Stimulated activated CD4-positive, alpha-beta T cell treated with anti-CD3 and anti-CD28 coated beads, Interleukin-2, amount 100 ng/mL, for 4 hours (primary cell): ENCODE results near the gene ALG1.
"Not testable (repeated sequence)": the region's sequence is repeated elsewhere in the genome, so short reads cannot be mapped to it uniquely, and the experiment has no call there.

Experiments used
- DNase-seq: peaks from one replicate; pipeline ENCODE4 v3.0.0-alpha.2; 2020; ENCODE audit warnings: low read depth

Gene ALG1

DNA sequence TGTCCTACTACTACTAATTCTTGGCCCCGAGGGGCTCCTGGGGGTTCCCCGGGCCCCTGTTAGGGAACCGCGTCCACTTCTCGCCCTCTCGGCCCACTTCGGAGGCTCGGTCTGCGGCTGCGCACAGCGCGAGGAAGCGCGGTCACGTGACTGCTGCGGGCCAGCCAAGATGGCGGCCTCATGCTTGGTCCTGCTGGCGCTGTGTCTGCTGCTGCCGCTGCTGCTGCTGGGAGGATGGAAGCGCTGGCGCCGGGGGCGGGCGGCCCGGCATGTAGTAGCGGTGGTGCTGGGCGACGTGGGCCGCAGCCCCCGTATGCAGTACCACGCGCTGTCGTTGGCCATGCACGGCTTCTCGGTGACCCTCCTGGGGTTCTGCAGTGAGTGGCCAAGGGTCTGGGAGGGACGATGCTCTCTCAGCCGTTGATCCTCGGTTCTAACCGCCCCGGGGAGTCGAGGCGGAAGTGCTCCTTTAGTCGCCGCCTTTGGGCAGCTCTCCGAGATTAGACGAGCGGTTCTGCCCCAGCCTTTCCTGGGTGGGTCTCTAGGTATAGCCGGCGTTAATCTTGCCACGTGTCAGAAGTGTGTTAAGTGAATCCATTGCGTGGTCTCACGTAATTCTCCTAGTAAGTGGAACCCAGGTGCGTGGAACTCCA, at the start of gene ALG1:
Gene ALG1 (plus strand): TSS at position 163 of the 653 bp plus-strand sequence. CDS start 7 bp downstream, at position 170.
- DNase-seq: peak; percentile 85

DNA sequence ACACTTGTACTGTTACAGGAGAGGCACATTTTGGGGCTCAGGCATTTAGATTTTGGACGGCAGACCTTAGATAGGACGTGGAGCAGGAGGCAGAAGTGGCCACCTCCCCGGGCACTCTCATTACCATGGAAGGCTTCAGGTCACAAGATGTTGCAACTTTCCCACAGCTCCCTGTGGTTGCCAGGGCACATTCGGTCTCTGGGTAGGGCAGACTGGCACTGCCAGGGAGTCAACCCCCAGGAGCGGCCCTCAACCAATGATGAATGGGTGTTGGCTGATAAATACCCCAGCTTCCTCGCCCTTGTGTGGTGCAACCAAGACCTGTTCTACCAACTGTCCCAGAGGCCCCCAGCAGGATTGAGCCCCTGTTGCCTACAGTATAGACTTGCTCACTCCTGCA, 49.1 kb upstream of the ALG1 start:
- no peak for DNase-seq

- DNase-seq: no peak
Measured at GRCh38 chr16:5024632-5025031, 47.0 kb upstream of the ALG1 start.

DNA sequence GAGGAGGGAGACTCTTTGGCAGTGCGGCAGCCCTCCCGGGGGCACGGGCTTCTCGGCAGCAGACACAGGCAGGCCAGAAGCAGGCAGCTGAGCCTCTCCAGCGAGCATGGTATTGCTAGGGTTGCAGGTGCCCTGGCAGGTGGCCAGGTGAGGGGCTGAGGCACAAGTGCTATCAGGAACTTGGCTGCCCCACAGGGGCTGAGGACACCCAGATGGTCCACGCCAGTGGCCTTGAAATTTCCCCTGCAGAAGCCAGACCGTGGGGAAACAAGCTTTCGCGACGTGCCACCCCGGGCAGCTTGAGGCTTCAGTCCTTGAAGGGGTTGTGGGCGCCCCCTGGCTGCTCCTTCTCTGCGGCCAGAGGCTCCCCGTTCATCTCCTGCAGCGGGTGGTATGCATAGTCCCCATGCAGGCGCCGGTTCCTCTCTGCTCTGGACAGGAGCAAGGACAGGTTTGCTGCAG, 46.4 kb upstream of the ALG1 start:
- DNase-seq: no peak

DNA sequence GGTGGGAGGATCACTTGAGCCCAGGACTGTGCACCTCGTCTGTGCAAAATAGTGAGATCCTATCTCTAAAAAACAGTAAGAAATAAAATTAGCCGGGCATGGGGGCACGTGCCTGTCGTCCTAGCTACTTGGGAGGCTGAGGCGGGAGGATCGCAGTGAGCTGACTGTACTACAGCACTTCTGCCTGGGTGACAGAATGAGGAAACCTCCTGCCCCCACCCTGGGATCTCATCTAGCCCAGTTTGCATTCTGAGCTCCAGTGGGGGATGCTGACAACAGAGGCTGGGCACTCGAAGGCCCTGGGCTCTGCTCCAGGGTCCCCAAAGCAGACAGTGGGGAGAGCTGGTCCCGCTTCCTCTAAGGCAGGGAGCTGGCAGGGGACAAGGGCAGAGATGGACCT, 45.0 kb upstream of the ALG1 start:
- no peak for DNase-seq

DNA sequence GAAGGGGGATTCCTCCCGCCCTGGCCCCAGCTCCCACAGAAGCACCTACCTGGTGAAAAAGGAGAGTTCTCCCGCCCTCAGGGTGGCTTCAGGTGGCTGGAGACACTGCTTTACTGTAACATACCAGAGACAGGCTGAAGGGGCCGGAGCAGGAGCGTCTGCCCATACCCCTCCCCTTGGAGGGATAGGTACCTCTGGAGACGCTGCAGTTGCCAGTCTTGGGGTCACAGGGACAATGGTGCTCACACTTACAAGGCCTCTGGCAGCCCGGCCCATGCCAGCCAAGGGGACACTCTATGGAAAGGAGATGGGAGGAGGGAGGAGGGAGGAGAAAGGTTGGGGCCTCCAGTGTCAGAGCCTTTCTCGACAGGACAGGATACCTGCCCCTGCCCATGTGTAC, 44.6 kb upstream of the ALG1 start:
- no peak for DNase-seq

DNA sequence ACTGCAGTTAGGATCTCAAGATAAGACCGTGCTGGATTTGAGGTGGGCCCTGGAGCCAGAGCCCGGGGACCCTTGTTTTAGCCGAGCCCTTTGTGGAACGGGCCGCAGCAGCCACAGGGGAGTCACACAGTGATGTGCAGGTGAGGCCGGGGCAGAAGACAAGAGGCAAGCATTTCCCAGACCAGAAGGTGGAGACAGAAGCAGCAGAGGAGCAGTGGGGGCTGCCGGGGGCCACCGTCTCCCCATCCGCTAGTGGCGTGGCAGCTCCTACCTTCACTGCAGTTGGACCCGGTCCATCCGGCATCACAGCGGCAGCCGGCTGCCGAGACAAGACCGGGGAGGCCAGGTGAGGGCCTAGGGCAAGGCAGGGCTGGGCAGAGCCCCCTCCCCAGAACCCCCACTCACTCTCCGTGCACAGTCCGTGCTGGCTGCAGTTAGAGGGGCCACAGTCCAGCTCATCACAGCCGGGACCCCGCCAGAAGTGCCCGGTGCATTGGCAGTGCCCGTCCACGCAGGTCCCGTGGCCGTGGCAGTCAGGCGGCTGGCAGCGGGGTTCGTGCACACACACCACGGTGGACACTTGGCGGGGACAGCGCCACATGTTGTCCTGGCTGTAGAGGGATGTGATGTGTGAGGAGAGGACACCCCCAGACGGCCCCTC, 43.9 kb upstream of the ALG1 start:
- DNase-seq: no peak

- no peak for DNase-seq
Measured at GRCh38 chr16:5028950-5029475, 42.6 kb upstream of the ALG1 start.

DNA sequence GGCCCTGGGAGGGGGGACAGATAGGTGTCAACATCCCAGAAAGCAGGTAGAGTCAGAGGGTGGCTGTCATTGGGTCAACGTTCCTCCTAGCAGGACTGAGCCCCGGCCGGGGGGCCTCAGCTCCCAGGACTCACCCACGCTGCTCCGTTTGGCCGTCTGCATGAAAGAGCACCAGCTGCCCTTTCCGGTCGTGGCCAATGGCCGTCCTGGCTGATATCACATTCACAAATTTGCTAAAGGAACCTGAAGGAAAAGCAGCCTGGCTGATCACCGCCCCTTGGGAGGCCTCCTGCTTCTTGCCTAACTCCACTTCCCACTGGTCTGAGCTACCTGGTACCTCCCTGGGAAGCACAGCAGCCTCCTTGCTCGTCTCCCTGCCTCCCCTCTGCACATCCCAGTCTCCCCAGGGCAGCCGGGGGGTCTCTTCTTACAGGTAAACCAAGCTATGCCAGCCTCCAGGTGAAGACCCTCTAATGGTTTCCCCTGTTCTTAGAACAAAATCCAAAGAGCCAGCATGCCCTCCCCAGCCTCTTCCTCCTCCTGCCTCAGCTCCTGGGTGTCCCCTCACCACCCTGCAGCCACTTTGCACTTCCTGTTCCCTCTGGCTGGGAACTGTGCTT, 41.3 kb upstream of the ALG1 start:
- no peak for DNase-seq

- no peak for DNase-seq
Measured at GRCh38 chr16:5031601-5032000, 40.0 kb upstream of the ALG1 start.

DNA sequence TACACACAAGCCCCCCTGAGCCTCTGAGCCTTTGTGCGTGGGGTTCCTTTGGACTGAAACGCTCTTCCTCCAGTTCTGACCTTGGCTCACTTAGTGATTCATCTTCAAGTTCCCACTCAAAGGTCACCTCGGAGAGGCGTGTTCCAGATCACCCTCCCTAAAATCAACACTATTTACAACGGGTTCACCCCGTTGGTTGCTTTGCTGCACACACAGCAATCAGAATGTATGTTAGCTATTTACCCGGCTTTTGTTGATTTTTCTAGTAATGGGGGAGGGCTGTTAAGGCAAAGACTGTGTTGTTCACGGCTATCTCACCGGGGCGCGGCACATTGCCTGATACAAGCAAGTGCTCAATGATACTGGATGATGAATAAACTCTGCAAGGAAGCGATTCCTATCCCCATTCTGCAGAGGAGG, 38.9 kb upstream of the ALG1 start:
- DNase-seq: no peak

GRCh38 chr16:5033256-5034166, 38.1 kb upstream of the ALG1 start, which contains the start of gene NAGPA:
NAGPA (minus strand) TSS chr16:5033935; CDS start chr16:5033914, 21 bp downstream.
- DNase-seq: peak; percentile 74

- no peak for DNase-seq
Measured at GRCh38 chr16:5034167-5034523, 37.5 kb upstream of the ALG1 start.

DNA sequence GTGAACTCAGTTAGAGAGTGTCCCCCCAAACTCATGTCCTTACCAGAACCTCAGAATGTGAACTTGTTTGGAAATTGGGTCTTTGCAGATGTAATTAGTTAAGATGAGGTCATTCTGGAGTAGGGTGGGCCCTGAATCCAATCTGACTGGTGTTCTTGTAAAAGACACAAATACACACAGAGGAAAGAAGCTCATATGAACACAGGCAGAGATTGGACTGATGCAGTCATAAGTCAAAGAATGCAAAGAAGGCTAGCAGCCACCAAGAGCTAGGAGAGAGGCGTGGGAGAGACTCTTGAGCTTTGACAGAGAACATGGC, 35.8 kb upstream of the ALG1 start:
- DNase-seq: no peak

DNA sequence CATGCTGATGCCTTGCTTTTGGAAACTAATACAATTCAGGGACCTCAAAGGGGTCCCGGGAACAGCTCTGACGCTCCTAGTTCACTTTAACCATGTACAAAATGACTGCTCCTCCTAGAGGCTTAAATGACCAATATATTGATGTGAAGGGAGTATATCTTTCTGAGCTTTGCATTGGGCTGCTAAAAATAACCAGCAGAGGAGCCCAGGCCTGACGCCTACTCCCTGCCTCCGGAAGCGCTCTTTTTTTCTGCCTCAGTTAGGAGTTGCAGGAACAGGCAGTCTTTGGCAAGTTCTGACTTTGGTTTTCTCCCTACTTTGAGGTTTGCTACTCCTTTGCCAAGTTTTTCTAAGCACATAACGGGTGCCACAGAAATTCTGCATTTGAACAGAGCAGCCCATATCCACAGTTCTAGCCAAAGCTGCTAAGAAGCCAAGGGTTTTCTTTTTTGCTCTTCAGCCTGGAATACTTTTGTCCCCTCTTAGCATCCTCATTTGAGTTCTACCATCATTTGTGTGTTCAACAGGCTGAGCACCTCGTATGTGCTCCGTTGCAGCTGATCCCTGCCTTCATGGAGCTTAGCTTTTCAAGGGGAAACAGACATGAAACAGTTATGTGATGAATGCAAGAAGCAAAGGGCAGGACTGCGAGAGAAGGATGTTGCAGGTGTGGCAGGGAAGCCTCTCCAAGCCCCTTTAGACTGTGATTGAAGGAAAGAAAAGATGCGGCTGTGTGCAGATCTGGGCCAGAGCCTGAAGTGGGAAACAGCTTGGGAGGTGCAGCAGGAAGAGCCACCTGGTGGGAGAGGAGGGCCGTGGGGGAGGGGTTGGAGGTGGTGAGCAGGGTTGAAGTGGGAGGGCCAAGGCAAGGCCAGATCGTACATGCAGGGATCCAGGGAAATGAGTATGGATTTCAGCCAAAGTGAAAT, 35.2 kb upstream of the ALG1 start:
- DNase-seq: no peak

GRCh38 chr16:5040451-5040850, 31.2 kb upstream of the ALG1 start:
- no peak for DNase-seq

GRCh38 chr16:5041600-5042133, 30.0 kb upstream of the ALG1 start:
- DNase-seq: no peak

DNA sequence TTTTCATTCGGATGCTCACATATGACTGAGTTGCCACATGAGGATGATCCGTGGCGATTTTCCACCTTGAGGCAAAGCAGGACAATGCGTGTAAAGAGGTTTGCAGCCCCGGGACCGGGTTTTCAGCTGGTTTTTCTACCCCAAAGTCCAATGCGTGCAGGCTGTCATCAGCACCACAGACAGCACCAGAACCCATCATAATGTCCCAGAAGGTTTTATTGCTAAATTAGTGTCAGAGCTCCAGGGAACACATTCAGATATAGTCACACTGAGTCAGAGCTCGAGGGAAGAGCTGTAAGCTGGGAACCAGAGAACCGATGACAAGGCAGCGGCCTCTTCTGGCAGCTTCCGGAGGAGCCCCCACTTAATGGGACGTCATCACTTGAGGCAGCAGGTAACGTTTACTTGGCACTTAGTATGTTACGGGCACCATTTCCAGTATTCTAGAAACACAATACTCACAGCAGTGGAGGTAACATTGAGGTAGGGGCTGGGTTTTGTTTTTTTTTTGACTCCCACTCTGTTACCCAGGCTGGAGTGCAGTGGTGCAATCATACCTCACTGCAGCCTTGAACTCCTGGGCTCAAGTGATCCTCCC, 29.0 kb upstream of the ALG1 start:
- DNase-seq: no peak

GRCh38 chr16:5044011-5044540, 27.6 kb upstream of the ALG1 start:
- DNase-seq: no peak

GRCh38 chr16:5044581-5044980, 27.1 kb upstream of the ALG1 start:
- not testable (repeated sequence) for DNase-seq
